ENCODE measurements around the gene PTPRC. TPM values are rescaled to one million over a fixed set of nuclear protein-coding genes. Genes with fewer than 3 reads are reported as not detected.

PTPRC gene
- total RNA-seq, 1 experiment from 2014 or later: 2.8 TPM

DNA sequence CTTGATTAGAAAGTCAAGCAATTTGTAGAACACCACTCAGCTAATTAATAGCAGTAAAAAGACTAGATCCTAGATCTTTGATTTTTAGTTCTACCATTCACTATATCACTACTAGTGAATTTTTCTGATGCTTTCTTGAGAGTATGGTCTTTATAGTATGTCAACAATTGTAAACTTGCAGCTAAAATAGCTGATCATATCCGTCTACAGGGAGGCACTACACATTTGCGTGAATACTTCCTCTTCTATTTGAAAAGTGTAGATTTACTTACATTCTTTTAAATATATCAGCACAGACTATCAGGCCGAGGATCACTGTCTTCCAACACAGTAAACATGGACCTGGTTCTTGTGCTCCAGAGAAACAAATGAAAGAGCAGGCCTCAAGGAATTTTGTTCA is 18.6 kb upstream of the PTPRC start:
- DNase-seq (ENCODE audit: low spot score): no peak

DNA sequence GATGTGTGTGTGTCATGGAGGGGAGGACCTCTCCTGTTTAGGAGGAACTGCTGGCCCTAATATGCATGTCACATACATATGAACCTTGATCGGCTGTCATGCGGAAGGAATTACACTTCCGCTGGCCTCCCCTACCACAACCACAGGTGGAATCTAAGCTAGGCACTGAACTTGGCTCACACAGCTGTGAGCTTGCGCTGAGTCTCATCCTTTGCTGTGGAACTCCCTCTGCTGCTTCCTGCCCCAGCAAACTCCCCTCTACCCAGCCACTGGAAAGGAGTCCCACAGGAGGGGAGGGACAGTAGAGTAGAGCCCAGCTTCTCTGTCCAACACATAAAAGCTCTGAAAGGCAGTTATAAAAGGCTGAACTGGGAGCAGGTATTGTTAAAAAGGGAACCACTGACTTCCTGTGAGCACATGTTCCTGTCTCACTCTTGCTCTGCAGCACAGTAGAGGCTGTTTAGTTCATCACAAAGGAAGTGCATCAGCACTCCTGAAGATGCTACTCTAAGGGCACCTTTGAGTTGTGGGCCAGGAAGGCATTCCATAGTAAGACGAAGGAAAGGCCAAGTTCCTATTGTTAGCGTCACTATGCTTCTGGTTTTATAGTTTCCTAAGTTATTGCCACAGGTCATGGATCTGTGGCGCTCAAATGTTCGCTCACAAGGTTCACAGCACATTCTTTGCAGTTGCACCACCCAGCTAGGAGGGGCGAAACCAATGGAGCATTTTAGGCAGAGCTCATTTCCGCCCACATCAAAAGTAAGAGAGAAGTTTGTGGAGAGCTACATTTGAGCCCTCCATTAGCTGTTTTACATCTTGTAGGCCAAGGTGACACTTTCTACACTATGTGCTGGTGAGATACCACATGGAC is 17.7 kb upstream of the PTPRC start:
- DNase-seq (ENCODE audit: low spot score): no peak

DNA sequence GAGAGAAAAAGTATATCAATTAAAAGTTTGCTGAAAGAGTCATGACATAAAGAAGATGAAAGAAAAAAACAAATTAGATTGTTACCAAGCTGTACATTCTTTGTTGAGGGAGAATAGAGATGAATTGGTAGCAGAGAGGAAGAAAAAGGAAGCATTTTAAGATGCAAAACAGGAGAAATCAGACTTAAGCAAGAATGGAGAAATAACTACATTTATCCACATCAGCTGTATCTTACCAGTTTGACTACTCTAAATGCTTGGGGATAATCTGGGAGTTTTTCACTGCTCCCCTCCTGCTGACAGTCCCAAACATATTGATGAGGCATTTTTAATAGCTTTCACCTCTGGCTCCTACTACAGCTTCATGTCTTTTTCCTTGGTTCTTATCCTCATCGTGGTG is 16.8 kb upstream of the PTPRC start:
- no peak for DNase-seq (ENCODE audit: low spot score)

DNA sequence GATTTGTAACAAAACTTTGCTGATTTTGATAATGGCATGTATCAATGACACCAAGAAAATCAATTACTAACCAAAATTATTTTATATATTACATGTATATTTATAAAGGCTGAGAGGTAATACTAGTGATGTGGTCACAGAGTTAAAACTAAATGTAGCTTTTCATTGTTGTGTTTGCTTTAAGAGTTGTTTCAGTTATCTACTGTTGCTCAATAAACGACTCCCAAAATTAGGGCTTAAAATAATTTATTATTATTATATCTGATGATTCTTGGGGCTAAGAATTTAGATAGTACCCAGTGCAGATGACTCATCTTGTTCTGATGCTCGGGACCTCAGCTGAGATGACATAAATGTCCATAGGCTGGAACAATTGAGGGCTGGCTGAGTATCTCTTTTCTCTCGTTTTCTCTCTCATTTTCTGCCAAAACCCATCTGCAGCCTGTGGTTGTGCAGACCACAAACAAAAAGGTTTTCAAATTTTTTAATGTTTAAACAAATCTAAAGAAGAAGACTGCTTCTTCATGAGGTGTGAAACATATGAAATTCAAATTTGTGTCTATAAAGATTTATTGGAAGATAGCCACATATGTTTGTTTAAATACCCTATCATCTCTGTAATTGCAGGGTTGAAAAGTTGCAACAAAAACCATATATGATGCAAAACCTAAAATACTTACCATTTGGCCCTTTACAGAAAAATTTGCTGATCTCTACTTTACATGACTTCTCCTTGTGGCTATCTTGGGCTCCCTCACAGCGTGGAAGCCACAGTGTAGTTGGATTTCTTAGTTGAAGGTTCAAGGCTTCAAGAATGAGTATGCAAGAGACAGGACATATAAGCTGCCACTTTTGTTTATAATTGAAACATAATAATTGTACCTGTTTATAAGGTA is 14.8 kb upstream of the PTPRC start:
- peak; percentile 45 for DNase-seq (ENCODE audit: low spot score)

DNA sequence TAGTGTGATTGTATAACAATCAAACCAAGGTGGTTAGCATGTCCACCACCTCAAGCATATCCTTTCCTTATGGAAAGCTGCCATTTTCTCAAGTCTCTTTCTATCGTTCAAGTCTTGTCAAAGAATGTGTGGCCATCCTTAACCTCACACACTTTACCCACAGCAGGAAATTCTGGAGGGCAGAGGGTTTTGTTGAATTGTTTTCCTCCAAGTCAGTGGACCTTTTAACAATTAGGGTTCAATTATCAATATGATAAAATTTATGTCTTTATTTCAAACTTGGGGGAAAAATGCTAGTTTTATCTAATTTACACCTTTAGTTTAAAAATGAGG is 14.2 kb upstream of the PTPRC start:
- no peak for DNase-seq (ENCODE audit: low spot score)

DNA sequence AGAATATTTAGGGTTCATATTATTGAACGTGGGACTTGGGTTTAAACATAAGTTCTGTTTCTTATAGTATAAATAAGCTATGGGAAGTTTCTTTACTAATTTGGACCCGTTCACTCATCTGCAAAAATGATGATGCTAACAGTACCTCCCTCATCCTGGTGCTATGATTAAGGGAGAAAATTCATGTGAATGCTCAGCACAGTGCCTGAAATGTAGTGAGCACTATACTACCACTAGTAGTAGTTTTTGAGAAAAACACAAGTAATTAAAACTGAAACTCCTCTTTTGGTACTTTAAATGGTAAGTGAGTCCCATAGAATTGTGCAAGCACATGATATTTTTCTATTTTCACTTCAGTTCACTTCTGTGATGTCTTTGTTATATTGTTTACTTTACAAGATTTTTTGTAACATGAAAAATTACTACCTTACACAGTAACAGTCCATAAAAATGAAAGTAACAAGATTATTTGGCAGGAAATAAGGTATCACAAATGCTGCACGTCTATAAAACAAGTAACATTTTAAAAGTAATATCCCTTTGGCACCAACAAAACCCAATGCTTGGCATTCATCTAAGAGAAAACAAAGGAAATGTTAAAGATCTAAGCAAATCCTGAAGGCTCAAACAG is 11.3 kb upstream of the PTPRC start:
- DNase-seq (ENCODE audit: low spot score): no peak

DNA sequence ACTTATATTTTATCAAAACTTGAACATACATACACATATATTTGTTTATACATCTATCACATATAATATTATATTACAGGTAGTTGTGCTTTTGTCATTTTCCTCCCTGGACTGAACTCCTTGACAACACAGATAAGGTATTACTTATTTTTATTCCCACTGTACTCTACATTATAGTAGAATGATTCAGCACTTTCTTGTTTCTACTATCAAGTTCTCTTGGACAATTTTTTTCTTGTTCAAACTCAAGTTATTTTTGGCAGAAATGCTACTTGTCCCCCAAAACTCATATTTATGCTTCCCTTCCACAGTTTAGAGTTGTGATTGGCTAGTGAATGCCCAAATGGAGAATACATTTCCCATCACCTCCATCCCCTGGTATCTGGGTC is 10.8 kb upstream of the PTPRC start:
- DNase-seq (ENCODE audit: low spot score): peak; percentile 7

DNA sequence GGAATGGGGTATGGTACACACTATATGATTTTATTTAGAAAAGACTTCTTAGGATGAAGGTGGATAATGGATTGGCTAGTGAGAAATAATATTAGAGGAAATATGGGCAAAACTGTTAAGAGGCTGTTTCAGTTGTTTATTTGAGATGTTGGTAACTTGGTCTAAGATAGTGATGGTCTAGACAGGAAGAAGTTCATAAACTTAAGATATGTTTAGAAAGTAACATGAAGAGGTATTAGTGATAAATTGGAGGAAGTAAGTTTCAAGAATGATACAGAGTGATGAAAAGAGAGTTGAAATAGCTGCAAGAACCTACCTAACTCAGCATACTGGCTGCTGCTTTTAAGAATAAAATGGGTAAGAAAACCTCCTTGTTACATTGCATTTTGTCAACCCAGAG is 9.2 kb upstream of the PTPRC start:
- DNase-seq (ENCODE audit: low spot score): no peak

DNA sequence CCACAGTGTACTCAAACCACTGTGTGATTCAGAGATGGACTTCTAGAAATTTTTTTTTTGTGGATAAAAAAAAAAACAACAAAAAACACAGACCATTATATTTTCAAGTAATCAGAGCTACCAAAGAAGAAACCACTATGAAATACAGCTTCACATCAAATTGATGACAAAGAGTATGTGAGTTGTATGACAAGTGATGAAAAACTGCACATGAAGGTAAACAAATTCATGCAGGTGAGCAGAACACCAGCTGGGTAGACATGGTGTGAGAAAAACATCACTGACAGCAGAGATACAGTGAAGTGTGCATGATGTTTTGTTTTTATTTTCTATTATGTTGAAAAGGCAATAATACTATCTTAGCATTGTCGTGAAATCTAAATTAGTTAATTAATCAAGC is 8.0 kb upstream of the PTPRC start:
- DNase-seq (ENCODE audit: low spot score): no peak

DNA sequence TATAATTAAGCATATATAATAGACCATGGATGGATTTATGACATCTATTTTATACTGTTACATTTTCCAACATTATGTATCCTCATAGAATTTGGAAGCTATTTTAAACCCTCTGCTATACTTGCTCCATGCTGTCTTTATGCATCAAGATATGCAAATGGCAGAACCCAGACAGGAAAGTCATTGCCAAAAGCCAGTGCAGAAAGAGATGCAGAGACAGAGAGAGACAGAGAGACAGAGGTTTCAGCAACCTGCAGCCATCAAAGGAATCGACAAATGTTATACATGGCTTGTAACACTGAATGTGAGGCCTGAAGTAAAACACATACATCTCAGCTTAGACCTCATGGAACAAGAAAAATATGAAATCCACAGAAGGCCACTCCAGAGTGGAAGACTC is 7.5 kb upstream of the PTPRC start:
- no peak for DNase-seq (ENCODE audit: low spot score)

DNA sequence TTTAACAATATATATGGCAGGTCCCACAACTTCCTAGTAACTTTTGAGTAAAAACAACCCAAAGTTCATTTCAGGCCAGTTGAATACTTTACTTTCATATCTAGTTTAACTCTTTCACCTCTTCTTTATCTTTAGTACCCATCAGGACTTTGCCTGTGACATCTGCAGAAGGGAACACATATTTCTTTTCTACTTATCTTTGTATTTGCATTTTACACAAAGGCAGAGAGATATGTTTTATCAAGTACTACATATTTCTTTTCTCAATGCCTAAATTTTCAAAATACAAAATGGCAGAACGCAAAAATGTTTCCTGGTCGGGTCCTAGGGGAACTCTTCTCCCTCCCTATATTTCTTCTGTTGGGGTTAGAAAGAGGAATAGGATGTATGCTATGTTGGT is 6.8 kb upstream of the PTPRC start:
- DNase-seq (ENCODE audit: low spot score): no peak

DNA sequence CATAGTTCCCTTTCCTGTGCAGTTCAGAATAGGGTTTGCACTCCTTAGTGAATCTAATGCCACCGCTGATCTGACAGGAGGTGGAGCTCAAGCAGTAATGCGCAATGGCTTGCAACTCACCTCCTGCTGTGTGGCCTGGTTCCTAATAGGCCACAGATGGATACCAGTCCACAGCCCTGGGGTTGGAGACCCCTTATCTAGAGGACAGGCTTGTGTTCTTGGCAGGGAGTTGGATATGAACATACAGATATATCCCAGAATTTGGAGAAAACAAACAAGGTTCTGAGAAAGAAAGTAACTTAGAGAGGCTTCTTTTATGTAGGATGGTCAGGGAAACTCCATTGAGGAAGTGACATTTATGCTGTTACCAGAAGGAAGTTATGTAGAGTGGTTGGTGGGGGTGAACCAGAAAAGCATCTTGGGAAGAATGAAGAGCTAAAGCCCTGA is 5.1 kb upstream of the PTPRC start:
- DNase-seq (ENCODE audit: low spot score): no peak

DNA sequence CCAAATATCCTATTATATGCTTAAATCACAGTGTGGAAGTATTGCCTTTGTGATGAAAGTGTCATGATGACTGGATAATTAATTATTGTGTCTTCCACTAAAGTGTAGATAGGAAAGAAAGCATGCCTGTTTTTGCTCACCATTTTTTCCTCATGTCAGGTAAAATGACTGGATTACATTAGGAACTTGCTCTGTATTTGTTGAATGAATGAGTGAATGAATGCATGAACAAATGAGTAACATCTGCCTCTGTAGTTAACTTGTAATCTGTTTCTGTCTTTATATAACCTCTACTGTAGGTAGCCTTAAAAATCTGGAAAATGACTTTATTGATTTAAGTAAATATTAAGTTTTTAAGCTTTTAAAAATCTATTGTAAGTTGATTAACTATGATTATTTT is 2.9 kb upstream of the PTPRC start:
- DNase-seq (ENCODE audit: low spot score): no peak

DNA sequence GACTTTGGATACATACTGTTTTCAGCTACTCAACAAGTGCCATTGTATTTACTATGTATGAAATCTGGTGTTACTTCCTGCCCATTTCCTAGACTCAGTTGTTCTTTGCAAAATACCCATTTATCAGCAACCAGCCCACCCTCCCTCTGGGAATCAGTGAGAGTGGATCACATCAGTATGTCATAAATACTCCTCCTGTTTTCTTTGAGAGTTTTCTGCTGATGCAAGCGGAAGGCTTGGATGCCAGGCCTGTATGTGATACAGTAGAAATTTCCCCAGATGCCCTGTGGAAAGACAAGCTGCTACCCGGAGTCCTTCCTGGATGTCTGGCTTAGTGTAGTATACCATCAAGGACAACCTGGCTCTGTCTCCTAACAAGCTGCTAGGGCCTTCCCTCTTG is 2.4 kb upstream of the PTPRC start:
- no peak for DNase-seq (ENCODE audit: low spot score)

DNA sequence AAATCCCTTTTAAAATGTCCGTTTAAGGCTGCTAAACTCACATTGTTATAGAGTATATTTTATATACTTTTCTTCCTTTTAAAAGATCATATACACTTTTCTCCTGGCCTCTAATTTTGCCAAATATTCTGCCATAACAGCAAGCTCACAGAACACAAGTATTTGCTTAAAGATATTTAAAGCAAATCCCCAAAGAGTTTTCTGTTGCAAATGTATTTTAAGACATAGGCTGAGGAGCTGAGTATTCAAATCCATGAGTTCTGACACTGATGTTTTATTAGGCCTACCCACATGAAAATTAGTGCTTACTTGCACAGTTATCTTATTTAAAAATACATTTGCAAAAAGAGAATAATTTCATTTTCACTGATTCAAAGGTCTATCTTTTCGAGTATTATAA is 1.7 kb upstream of the PTPRC start:
- no peak for DNase-seq (ENCODE audit: low spot score)

DNA sequence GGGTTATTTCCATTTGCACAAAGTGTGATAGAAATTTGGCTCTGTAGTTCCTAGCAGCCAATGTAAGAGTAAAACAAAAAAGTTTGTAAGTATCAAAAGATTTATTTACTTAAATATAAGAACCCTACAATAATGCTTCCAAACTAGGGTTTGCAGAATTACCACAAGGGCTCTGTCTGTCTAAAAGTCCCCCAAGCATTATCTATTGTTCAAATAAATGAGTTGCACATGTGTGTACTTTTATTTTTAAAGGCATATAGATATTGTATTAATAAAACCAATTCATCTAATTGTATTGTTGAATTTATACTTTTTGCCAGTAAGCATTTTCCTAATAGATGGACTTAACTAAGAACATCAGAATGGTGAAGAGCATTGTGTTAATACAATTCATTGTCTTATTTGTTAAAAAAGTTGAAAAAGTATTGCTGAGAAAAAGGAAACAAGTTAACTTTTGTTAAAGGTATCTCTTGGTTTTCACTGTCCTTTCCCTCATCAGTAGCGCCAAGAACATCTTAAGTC is 863 bp upstream of the PTPRC start:
- DNase-seq (ENCODE audit: low spot score): no peak

DNA sequence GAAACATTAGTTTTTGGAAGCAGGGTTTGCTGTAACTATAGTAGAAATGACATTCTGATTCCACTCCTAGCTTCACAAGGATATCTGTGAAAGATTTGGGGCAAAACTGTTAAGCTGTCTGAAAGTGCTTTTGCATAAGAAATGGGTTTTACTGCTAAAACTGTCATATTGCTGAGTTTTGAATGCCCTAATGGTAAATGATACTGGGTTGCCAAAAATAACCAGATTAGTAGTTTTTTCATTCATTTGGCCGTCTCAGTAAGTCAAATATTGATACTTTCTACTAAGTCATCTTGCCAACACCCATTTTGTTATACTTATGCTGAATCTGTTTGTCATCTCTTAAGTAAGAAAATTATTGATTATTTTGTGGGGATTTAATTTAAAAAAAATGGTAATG is 399 bp upstream of the PTPRC start:
- DNase-seq (ENCODE audit: low spot score): no peak

DNA sequence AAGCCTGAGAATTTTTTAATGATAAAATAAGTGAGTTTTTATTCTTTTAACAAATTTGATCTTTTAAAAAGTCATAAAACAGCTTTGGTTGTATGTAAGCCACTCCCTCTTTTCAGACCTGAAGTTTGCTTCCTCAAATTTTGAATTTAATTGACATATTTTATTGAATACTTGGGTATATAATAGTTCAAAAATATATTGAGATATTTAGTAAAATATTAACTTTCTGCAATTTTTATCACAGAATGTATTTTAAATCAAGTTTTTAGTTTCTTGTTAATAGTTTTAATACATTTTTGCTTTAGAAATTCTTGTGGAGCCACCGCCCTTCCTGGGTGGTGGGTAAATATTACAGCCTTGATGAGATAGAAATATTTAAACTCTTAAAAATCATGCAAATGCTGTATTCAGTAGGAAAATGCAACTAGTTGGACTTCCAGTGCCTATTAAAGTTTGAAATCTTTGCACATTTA is 867 bp downstream of the PTPRC start:
- DNase-seq (ENCODE audit: low spot score): no peak

DNA sequence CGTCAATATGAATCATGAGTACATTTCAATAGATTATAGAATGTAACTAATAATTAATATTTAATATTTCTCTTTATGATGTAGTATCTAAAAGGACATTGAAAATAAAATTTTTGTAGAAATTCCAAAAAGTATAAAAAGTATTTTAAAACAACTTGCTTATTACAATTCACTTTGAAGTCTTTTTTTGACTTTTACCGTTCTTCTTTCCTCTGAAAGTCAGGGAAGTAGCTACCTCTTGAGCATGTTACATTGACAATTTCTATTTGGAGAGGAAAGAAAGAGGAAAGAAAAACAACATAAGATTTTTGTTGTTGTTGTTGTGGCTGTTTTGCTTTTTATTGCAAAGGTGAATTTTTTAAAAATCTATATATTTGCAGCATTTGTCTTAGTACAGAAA is 1.3 kb downstream of the PTPRC start:
- no peak for DNase-seq (ENCODE audit: low spot score)

DNA sequence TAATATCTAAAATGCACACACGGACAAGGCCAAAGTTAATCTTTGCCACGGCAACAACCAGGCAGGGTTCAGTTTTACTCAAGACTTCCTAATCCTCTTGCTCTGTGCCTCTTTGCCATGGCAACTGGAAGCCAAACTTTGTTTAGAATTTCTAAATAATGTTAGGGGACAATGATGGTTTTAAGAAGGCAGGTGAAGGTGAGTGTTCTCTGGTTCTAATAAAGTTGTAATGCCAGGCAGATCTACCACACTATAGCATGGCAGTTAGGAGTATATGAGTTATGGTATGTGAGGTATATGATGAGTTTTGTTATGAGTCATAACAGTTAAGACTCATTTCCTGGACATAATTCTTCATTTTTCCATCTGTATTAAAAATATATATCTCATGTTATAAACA is 2.7 kb downstream of the PTPRC start:
- no peak for DNase-seq (ENCODE audit: low spot score)

DNA sequence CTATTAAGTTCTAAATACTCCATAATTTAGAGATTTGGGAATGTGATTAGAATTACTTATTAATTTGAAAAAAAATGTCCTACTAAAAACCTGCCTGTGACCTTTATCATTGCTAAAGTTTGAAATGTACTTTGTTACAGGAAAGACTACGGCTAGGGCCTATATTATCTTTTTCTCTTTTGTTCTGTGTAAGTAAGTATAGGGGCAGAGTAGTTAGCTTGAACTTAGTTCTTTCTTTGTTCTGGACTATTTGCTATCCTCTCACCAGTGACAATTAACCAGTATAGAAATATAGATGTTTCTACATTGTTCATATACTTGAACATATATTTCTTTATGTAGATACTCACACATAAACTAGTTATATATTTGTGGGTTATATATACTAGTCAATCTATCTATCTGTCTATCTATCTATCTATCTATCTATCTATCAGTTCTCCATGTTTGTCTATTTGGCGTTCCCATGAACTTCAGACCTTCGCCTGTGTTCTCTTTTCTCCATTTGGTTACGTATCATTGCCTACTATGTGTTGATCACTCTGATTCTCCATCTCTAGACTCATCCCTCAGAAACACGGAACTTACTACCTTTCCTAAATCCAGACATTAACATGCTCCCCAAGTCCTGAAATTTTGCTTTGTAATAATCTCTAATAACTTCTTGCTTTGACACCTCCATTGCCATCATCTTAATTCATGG is 3.3 kb downstream of the PTPRC start:
- DNase-seq (ENCODE audit: low spot score): no peak

DNA sequence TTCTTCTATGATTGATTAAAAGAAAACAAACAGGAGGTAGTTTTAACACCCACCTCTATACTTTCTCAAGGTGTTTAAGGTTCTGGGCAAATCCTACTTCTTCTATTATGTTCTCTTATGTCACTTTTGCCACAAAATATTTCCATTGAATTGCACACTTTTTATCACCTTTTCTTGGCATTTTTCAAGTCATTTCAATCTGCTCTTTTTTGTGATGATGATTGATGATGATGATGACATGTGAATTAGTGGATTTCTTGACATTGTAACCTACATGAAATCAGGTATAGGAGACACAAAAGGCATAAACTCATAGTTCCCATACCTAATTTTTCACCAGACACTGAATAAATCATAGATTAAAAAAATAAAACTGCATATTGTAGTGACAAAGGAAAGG is 4.1 kb downstream of the PTPRC start:
- DNase-seq (ENCODE audit: low spot score): no peak
